K562 (cell line): ENCODE data around the gene ADRB1. TPM values are rescaled to one million over a fixed set of nuclear protein-coding genes. Genes with fewer than 3 reads are reported as not detected.
A peak's percentile ranks its signal among the peaks of the same experiment; 100 is the strongest.

ENCODE experiments used
- ATAC-seq: fragments of 200-7000 bp; cut with Tn5 transposase; 3 replicates; pipeline ENCODE4 v1.9.1; 2020; ENCODE audit warnings: moderate library complexity
- Bru-seq: library from RNA; stranded (reverse); fragments of 400-500 nt; gene quantifications from one replicate; lab custom pipeline; 2021; lab: Mats Ljungman, UMichigan
- BruChase-seq, 2 experiments: library from RNA; stranded (reverse); fragments of 400-500 nt; gene quantifications; one replicate each; lab custom pipeline; 2021; lab: Mats Ljungman, UMichigan
- BruUV-seq: library from RNA; stranded (reverse); fragments of 400-500 nt; replicated peaks from 2 replicates; lab custom pipeline; 2021; lab: Mats Ljungman, UMichigan
- CTCF ChIA-PET: fragments of 300-600 bp; formaldehyde crosslinking; extraction: SDS; loops from one replicate; lab custom pipeline; 2021; ENCODE audit warnings: low intra/inter-chr PET ratio; lab: Yijun Ruan, JAX
- POLR2A ChIA-PET: fragments of 300-600, 350-650 bp; sonication (Branson Sonifier 250); formaldehyde crosslinking; extraction: SDS; loops from one replicate; lab custom pipeline; 2021; ENCODE audit warnings: antibody characterized with exemption, inconsistent platforms; lab: Yijun Ruan, JAX
- DNase-seq, 4 experiments: peaks; one replicate each; pipeline versions ENCODE4 v3.0.0 to v3.0.0-alpha.2; 2011 to 2018; ENCODE audit warnings: low spot score in 3 of 4, mixed read lengths in 3 of 4; ENCODE audit errors: extremely low read depth in 1 of 4
- FAIRE-seq: peaks from 2 replicates; lab custom pipeline; 2011; peaks lifted over from hg19 to GRCh38; lab: Jason Lieb, UNC
- H2AFZ ChIP-seq: 2 replicates; pipeline ENCODE4 v1.6.0; 2011; ENCODE audit warnings: low read depth, low read length, control low read depth, inconsistent platforms
- H3K27ac ChIP-seq: fragments of 200-600 bp; 3 replicates; pipeline ENCODE4 v1.8.0; 2011; ENCODE audit warnings: low read depth, mild to moderate bottlenecking, control low read depth, inconsistent platforms, low read length, moderate library complexity, mixed read lengths; ENCODE audit errors: extremely low read depth
- H3K27me3 ChIP-seq, 2 experiments: fragments of 300-600 bp in 1 of 2; 2 replicates in 1 of 2; 3 replicates in 1 of 2; pipeline versions ENCODE4 v1.6.0 to v1.8.0; 2011; ENCODE audit warnings: inconsistent platforms in 2 of 2, low read length in 2 of 2, mild to moderate bottlenecking in 1 of 2, mixed read lengths in 1 of 2, moderate library complexity in 1 of 2; ENCODE audit not compliant: control insufficient read depth in 2 of 2, insufficient read depth in 2 of 2
- H3K36me3 ChIP-seq: fragments of 300-600 bp; 3 replicates; pipeline ENCODE4 v1.8.0; 2011; ENCODE audit warnings: mild to moderate bottlenecking, low read length, inconsistent platforms; ENCODE audit not compliant: control insufficient read depth, insufficient read depth
- H3K4me1 ChIP-seq, 2 experiments: fragments of 200-600 bp in 1 of 2; replicated peaks in 1 of 2; 2 replicates in 1 of 2; 3 replicates in 1 of 2; pipeline versions ENCODE4 v1.5.1 to v1.8.0; 2011; ENCODE audit warnings: inconsistent platforms in 2 of 2, low read length in 2 of 2, mild to moderate bottlenecking in 1 of 2, mixed read lengths in 1 of 2, moderate library complexity in 1 of 2; ENCODE audit not compliant: control insufficient read depth in 2 of 2, insufficient read depth in 2 of 2
- H3K4me2 ChIP-seq: 2 replicates; pipeline ENCODE4 v1.6.1; 2011; ENCODE audit warnings: low read length, control low read depth, inconsistent platforms, mixed read lengths; ENCODE audit not compliant: insufficient read depth
- H3K4me3 ChIP-seq: fragments of 200-600 bp; sonication (generic), shearing (Covaris generic); 2 replicates; pipeline ENCODE4 v1.5.1; 2016; ENCODE audit warnings: control low read depth, inconsistent platforms
- H3K79me2 ChIP-seq: fragments of 200-600 bp; 3 replicates; pipeline ENCODE4 v1.8.0; 2011; ENCODE audit warnings: low read length, inconsistent platforms; ENCODE audit not compliant: control insufficient read depth, insufficient read depth
- H3K9ac ChIP-seq, 2 experiments: 2 replicates each; pipeline versions ENCODE4 v1.6.0 to v1.6.1; 2011; ENCODE audit warnings: low read depth in 2 of 2, low read length in 2 of 2, control low read depth in 1 of 2, inconsistent platforms in 1 of 2, mild to moderate bottlenecking in 1 of 2, mixed read lengths in 1 of 2; ENCODE audit not compliant: insufficient read depth in 1 of 2
- H3K9me1 ChIP-seq: one replicate; pipeline ENCODE4 v1.6.0; 2011; ENCODE audit warnings: inconsistent platforms, mild to moderate bottlenecking, low read length, moderate library complexity; ENCODE audit not compliant: control insufficient read depth, insufficient read depth
- H3K9me3 ChIP-seq: replicated peaks from 2 replicates; pipeline ENCODE4 v1.5.1; 2011; ENCODE audit warnings: low read depth, low read length, inconsistent platforms; ENCODE audit not compliant: control insufficient read depth, insufficient read depth
- H4K20me1 ChIP-seq: replicated peaks from 2 replicates; pipeline ENCODE4 v1.6.1; 2011; ENCODE audit warnings: low read length, inconsistent platforms, mixed read lengths; ENCODE audit not compliant: control insufficient read depth, insufficient read depth
- SP1 ChIP-seq: sonication (generic); formaldehyde crosslinking; IDR thresholded peaks from 2 replicates; pipeline ENCODE4 v1.8.1; 2022; ENCODE audit warnings: mild to moderate bottlenecking, missing genetic modification reagents
- ZBTB7A ChIP-seq: IDR thresholded peaks from 2 replicates; pipeline ENCODE4 v1.6.1; 2011; ENCODE audit warnings: low read depth, mild to moderate bottlenecking, low read length, moderate library complexity, borderline replicate concordance; ENCODE audit not compliant: control insufficient read depth
- ZNF232 ChIP-seq: sonication (generic); formaldehyde crosslinking; IDR thresholded peaks from 2 replicates; pipeline ENCODE4 v1.8.0; 2022; ENCODE audit warnings: mild to moderate bottlenecking, missing genetic modification reagents
- ZNF740 ChIP-seq, 3 experiments: fragments of 200-800 bp in 1 of 3; sonication (Bioruptor generic) in 1 of 3; sonication (generic) in 1 of 3; formaldehyde crosslinking in 1 of 3; IDR thresholded peaks; 2 replicates each; pipeline versions ENCODE4 v1.6.1 to v1.8.0; 2016 to 2022; ENCODE audit warnings: mild to moderate bottlenecking in 2 of 3, missing compliant biosample characterization in 2 of 3, missing genetic modification characterization in 2 of 3, missing genetic modification reagents in 1 of 3
- WGBS: fragments of 100-300 bp; shearing (Covaris generic); methylation state at CpG from one replicate; pipeline ENCODE4 v1.1.6; 2016; ENCODE audit warnings: low coverage, mixed read lengths; ENCODE audit not compliant: insufficient coverage; ENCODE audit errors: missing lambda C conversion rate; 5-methylcytosine and 5-hydroxymethylcytosine counted together
- in situ Hi-C: fragments of 300-500 bp; cut with MboI; formaldehyde crosslinking; loops from 4 replicates; pipeline ENCODE4 v1.15.0; 2018; ENCODE audit warnings: inconsistent platforms, mixed read lengths
- intact Hi-C: fragments of 100-400 bp; cut with micrococcal nuclease; formaldehyde crosslinking; loops from 2 replicates; pipeline ENCODE4 v1.14.2; 2022
- long read RNA-seq, 3 experiments: library from polyadenylated mRNA in 2 of 3; library from RNA in 1 of 3; unstranded in 2 of 3; stranded (forward) in 1 of 3; transcript quantifications; one replicate each; pipeline ENCODE4 v2.0.0, GENCODE V29; 2019 to 2022
- polyA minus RNA-seq, 3 experiments: library from RNA; depleted of rRNA, polyadenylated mRNA; stranded (reverse); fragments of >200 nt; gene quantifications; 2 replicates each; pipeline ENCODE4 v1.2.3, GENCODE V29; 2011
- polyA plus RNA-seq, 8 experiments: library from polyadenylated mRNA; depleted of rRNA in 4 of 8; stranded (reverse) in 5 of 8; unstranded in 3 of 8; fragments of >200 nt; fragmentation: Nextera tagmentation in 2 of 8; fragmentation: Illumina TruSeq in 1 of 8; extraction: Ambion mirVana in 2 of 8; extraction: Trizol in 1 of 8; gene quantifications; 2 replicates each; pipeline versions ENCODE4 v1.2.1 to v1.2.3, GENCODE V29; 2011 to 2014; ENCODE audit warnings: inconsistent platforms in 1 of 8, missing spikeins in 1 of 8
- total RNA-seq, 7 experiments: library from RNA; depleted of rRNA in 6 of 7; stranded (reverse); fragments of >200 nt in 6 of 7; fragmentation: Illumina TruSeq in 2 of 7; extraction: Trizol in 2 of 7; gene quantifications; 2 replicates each; pipeline versions ENCODE4 v1.2.1 to v1.2.3, GENCODE V29; 2011 to 2021; ENCODE audit warnings: low replicate concordance in 1 of 7
- TF ChIP-seq, protein P1 (sequence below): fragments of 200-800 bp; sonication (Bioruptor generic); IDR thresholded peaks from 2 replicates; pipeline ENCODE4 v1.6.1; 2017; ENCODE audit warnings: missing genetic modification characterization, missing compliant biosample characterization
- TF ChIP-seq, protein P2 (sequence below): fragments of 250-450 bp; sonication (Bioruptor Pico); IDR thresholded peaks from 2 replicates; pipeline ENCODE4 v1.9.0; 2021; ENCODE audit warnings: mild to moderate bottlenecking, inconsistent platforms

ADRB1 gene
- total RNA-seq (2011; cell fraction: chromatin; rRNA removed; ENCODE audit: low replicate concordance) = not detected in 2 replicates
- not detected in 2 replicates for total RNA-seq (2011; cell fraction: nucleolus; rRNA removed)
- total RNA-seq (2011; cell fraction: nucleoplasm; rRNA removed) = not detected in 2 replicates
- total RNA-seq (2014; rRNA removed) (0.09 and 0.12 TPM in 2 replicates), total RNA-seq (2014; rRNA removed; fragmentation: Illumina TruSeq; extraction: Trizol) (0.06 TPM in 1 of 2 replicates, not detected in the other), total RNA-seq (2015; rRNA removed; fragmentation: Illumina TruSeq; extraction: Trizol) (not detected in 2 replicates), total RNA-seq (2021) (0.07 and 0.11 TPM in 2 replicates), polyA plus RNA-seq (2011; rRNA removed) (0.07 TPM in 1 of 2 replicates, not detected in the other), polyA plus RNA-seq (2014; fragmentation: Illumina TruSeq; extraction: Trizol) (not detected in 2 replicates), polyA plus RNA-seq (2014; fragmentation: Nextera tagmentation; extraction: Ambion mirVana) (under 1 TPM in 1 of 2 experiments, not detected in 1; 0.07 TPM), polyA plus RNA-seq (2014; rRNA removed) (not detected in 2 replicates), polyA minus RNA-seq (2011; rRNA and poly(A)+ RNA removed) (0.09 TPM in 1 of 2 replicates, not detected in the other), Bru-seq, nascent RNA (percentile 14 among the genes with signal in this experiment), BruChase-seq, experiment 1, labeled RNA remaining after a 2-hour chase (percentile 17 among the genes with signal in this experiment), BruChase-seq, experiment 2, labeled RNA remaining after a 6-hour chase (percentile 31 among the genes with signal in this experiment)
- polyA plus RNA-seq (2011; cell fraction: cytosol; rRNA removed) = 0.01 TPM in 1 of 2 replicates, not detected in the other
- 0.15 TPM in 1 of 2 replicates, not detected in the other for polyA plus RNA-seq (2011; cell fraction: nucleus; rRNA removed)
- 0.10 TPM in 1 of 2 replicates, not detected in the other for polyA plus RNA-seq (2012)
- not detected in 2 replicates for polyA minus RNA-seq (2011; cell fraction: cytosol; rRNA and poly(A)+ RNA removed)
- polyA minus RNA-seq (2011; cell fraction: nucleus; rRNA and poly(A)+ RNA removed) = 0.33 TPM in 1 of 2 replicates, not detected in the other
- long read RNA-seq, experiment 1 = 0 reads
- long read RNA-seq, experiment 2 = 0 reads
- long read RNA-seq, experiment 3 = 0 reads

DNA sequence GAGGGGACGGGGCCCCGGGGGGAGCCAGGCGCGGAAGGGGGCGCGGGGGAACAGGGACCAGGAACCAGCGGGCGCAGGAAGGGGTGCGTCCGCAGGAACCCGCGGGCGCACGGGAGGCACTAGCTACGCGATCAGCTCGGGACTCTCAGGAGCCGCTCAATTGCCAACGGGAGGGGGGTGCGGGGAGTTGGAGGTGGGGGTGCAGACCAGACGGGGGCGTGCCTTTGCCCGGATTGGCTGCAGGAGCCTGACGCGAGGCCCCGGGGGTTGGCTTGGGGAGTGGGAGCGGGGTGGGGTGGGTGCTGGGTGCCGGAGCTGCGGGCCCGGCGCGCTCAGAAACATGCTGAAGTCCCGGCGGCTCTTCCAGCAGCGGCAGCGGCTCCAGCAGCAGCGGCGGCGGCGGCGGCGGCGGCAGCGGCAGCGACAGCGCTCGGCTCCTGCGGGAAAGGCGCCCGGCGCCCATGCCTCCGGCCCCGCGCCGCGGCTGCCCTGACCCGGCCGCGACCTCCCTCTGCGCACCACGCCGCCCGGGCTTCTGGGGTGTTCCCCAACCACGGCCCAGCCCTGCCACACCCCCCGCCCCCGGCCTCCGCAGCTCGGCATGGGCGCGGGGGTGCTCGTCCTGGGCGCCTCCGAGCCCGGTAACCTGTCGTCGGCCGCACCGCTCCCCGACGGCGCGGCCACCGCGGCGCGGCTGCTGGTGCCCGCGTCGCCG is at the start of gene ADRB1:
Gene ADRB1 (plus strand): TSS at position 335 of the 715 bp plus-strand sequence. CDS start 267 bp downstream, at position 602.
- peaks cover 6 to 8% of the 10 kb centered on the region in 2 experiments; a peak in 3 of 5 replicates for H3K27me3 ChIP-seq
- H3K9ac ChIP-seq = peak within 1 kb of the TSS in 1 of 2 experiments; percentile 26; a peak in 1 of 4 replicates
- TF ChIP-seq, protein P1, sequence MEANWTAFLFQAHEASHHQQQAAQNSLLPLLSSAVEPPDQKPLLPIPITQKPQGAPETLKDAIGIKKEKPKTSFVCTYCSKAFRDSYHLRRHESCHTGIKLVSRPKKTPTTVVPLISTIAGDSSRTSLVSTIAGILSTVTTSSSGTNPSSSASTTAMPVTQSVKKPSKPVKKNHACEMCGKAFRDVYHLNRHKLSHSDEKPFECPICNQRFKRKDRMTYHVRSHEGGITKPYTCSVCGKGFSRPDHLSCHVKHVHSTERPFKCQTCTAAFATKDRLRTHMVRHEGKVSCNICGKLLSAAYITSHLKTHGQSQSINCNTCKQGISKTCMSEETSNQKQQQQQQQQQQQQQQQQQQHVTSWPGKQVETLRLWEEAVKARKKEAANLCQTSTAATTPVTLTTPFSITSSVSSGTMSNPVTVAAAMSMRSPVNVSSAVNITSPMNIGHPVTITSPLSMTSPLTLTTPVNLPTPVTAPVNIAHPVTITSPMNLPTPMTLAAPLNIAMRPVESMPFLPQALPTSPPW (CRISPR knock-in tag) = peak; percentile 55
- TF ChIP-seq ZNF740 (CRISPR knock-in tag; IDR thresholded peaks at IDR 0.05) (peak; percentile 55; the same call in 1 of the 2 replicates), ZNF740 (tag; IDR thresholded peaks at IDR 0.05) (no peak), ZBTB7A (no peak), SP1 (CRISPR knock-in tag) (no peak), ZNF232 (CRISPR knock-in tag) (no peak)
- TF ChIP-seq, protein P2, sequence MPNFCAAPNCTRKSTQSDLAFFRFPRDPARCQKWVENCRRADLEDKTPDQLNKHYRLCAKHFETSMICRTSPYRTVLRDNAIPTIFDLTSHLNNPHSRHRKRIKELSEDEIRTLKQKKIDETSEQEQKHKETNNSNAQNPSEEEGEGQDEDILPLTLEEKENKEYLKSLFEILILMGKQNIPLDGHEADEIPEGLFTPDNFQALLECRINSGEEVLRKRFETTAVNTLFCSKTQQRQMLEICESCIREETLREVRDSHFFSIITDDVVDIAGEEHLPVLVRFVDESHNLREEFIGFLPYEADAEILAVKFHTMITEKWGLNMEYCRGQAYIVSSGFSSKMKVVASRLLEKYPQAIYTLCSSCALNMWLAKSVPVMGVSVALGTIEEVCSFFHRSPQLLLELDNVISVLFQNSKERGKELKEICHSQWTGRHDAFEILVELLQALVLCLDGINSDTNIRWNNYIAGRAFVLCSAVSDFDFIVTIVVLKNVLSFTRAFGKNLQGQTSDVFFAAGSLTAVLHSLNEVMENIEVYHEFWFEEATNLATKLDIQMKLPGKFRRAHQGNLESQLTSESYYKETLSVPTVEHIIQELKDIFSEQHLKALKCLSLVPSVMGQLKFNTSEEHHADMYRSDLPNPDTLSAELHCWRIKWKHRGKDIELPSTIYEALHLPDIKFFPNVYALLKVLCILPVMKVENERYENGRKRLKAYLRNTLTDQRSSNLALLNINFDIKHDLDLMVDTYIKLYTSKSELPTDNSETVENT (CRISPR knock-in tag) = no peak
- no peaks in the 10 kb centered on the region for H4K20me1 ChIP-seq
- no peaks in the 10 kb centered on the region for H3K9me3 ChIP-seq
- FAIRE-seq (no peak), ATAC-seq (peak; percentile 60), DNase-seq (peak; percentile 15 to 32 (median 24))
- no peak within 1 kb of the TSS for H2AFZ ChIP-seq
- WGBS = no CpG with 5 or more reads among the region's 90 CpGs
- no TSS peak for BruUV-seq
- H3K79me2 ChIP-seq = no peaks in the 10 kb centered on the region
- H3K4me2 ChIP-seq = 0 out of 2 replicates have a peak within 1 kb of the TSS, but pooled peaks have one; percentile 6
- no peaks in the 10 kb centered on the region for H3K36me3 ChIP-seq
- no peaks in the 10 kb centered on the region for H3K9me1 ChIP-seq
- intact Hi-C loops = no loop called here
- in situ Hi-C loops = no loop called here
- H3K27ac ChIP-seq = no peak within 1 kb of the TSS
- H3K4me1 ChIP-seq = peaks cover 0 to 4% of the 10 kb centered on the region in 2 experiments; a peak in 1 of 5 replicates
- ChIA-PET CTCF (no interaction called here), POLR2A (no interaction called here)
- peak within 1 kb of the TSS; percentile 13; the same call in 1 of the 2 replicates for H3K4me3 ChIP-seq
